NT2/D1 (cell line): ENCODE measurements around the gene GJD3.

ENCODE experiments used
- SUZ12 ChIP-seq: IDR thresholded peaks from 2 replicates; pipeline ENCODE4 v1.6.1; 2011; ENCODE audit not compliant: insufficient read length, insufficient read depth; ENCODE audit errors: extremely low read depth
- YY1 ChIP-seq: IDR thresholded peaks from 2 replicates; pipeline ENCODE4 v1.6.1; 2011; ENCODE audit not compliant: insufficient read length, insufficient read depth
- ZNF274 ChIP-seq: IDR thresholded peaks from 2 replicates; pipeline ENCODE4 v1.6.1; 2011; ENCODE audit warnings: mild to moderate bottlenecking, low read depth, low read length

GRCh38 chr17:40412880-40413279 is 48.3 kb upstream of the GJD3 start:
- no peak for TF ChIP-seq SUZ12
- no peak for TF ChIP-seq YY1
- TF ChIP-seq ZNF274: no peak
